ENCODE results near the gene ZCCHC2. TPM values are rescaled to one million over a fixed set of nuclear protein-coding genes. Genes with fewer than 3 reads are reported as not detected.
A peak's percentile ranks its signal among the peaks of the same experiment; 100 is the strongest.

Gene ZCCHC2
- total RNA-seq, 1 donor from 2014 or later = 18.0 TPM

DNA sequence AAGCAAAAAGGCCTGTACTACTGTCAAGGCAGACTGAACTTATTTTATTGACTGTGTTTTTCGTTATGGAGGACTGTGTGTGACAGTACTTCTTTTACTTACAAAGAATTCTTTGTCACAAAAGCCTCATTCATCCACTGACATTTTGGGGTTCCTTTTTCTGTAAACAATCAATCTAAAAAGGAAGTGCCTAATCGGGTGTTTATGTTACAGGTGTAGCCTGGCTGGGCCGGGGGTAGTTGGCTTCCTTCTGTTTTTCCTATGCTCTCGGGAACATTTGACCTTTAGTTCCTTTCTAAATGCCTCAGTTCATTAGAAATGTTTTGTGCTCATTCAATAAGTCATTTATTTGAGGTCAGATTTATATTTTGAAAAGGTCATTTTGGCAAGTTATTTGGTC, 8.3 kb downstream of the ZCCHC2 start:
- ATAC-seq = no peak

DNA sequence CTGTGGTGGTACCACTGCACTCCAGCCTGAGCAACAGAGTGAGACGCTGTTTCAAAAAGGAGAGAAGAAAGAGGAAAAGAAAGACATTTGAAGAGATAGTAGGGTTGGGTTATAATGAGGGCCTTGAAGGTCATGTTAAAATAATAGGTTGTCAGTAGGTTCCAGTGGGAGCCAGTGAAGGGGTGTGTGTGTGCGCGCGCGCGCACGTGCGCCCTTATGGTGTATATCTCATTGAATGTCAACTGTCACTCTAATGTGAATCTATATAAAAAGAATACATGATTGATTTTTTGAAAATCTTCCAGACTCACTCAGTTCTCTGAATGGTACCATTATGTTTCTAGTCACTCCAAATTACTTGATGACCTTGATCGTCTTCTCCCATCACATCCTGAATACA, 9.1 kb downstream of the ZCCHC2 start:
- ATAC-seq = no peak
- intact Hi-C loops (cut with micrococcal nuclease) = no loop called here
- DNase-seq = no peak

More for the DNA sequence above, 8.3 kb downstream of the ZCCHC2 start:
- intact Hi-C loops (cut with micrococcal nuclease) = no loop called here
- no peak for DNase-seq

DNA sequence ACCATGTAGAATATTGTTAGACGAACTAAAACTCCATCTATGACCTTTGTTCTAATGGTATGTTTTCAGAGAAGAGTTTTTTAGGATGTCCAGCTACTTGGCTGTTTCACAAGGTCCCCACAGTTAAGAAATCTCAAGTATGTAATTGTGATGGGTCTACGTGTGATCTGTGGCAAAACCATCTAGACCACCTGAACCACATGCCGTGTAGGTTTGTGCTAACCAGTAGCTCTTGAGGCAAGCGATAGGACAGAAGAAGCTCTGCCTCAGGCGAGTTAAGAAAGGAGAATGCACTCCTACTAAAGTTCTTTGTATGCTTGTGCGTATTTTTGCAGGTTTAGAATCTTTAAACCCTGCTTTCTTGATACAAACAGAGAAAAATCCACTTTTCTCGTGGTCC, 13.2 kb downstream of the ZCCHC2 start:
- intact Hi-C loops (cut with micrococcal nuclease) = no loop called here
- DNase-seq (no peak), ATAC-seq (no peak)

DNA sequence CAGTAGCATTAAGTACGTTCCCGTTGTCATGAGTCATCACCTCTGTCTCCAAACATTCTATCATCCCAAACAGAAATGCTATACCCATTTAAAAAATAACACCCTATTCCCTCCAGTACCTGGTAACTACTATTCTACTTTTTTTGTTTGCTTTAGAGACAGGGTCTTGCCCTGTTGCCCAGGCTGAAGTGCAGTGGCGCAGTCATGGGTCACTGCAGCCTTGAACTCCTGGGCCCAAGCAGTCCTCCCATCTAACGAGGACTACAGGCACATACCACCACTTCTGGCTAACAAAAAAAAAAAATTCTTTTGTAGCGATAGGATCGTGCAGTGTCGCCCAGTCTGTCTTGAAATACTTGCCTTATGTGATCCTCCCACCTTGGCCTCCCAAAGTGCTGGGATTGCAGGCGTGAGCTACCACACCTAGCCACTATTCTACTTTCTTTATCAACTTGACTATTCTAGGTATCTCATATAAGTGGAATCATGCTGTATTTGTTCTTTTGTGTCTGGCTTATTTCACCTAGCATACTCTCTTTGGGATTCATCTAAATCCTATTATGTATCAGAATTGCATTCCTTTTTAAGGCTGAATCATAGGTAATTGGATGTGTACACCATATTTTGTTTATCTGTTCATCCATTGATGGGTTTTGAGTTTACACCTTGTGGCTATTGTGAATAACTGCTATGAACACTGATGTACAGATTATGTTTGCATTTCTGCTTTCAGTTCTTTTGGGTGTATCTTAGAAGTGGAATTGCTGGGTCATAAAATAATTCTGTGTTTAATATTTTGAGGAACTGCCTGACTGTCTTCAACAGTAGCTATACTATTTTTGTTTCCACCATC, 14.4 kb downstream of the ZCCHC2 start:
- intact Hi-C loops (cut with micrococcal nuclease) = no loop called here
- no peak for ATAC-seq
- no peak for DNase-seq

DNA sequence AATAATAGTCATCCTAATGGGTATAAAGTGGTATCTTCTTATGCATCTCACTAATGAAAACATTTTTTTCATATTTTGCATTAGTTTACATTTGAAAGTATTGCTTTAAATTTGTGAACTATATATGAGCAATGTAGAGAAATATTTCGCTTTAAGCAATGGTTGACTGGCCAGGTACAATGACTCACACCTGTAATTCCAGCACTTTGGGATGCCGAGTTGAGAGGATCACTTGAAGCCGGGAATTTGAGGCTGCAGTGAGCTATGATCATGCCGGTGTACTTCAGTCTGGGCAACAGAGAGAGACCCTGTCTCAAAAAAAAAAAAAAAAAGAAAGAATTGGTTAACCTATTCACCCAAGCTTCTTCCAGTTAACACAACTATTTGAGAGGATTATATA, 15.1 kb downstream of the ZCCHC2 start:
- DNase-seq (no peak), ATAC-seq (no peak)
- intact Hi-C loops (cut with micrococcal nuclease) = no loop called here

DNA sequence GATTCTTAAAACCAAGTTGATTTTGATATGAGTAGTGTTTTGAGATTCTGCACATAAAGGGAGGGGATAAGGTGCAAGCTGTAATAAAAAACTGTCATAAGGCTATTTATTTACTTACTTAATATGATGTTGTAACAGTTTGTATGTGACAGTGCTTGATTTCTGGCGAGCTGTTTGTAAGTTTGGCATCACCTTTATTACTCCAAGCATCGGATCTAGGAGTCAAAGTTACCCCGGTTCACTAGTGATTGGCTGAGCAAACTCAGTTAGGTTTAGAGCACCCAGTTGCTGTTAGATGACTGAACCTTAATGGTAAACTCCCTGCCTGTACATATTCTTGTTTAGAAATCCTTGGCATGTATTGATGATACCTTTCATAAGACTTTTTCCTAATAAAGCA, 16.1 kb downstream of the ZCCHC2 start:
- no peak for DNase-seq
- no peak for ATAC-seq
- intact Hi-C loops (cut with micrococcal nuclease) = no loop called here

DNA sequence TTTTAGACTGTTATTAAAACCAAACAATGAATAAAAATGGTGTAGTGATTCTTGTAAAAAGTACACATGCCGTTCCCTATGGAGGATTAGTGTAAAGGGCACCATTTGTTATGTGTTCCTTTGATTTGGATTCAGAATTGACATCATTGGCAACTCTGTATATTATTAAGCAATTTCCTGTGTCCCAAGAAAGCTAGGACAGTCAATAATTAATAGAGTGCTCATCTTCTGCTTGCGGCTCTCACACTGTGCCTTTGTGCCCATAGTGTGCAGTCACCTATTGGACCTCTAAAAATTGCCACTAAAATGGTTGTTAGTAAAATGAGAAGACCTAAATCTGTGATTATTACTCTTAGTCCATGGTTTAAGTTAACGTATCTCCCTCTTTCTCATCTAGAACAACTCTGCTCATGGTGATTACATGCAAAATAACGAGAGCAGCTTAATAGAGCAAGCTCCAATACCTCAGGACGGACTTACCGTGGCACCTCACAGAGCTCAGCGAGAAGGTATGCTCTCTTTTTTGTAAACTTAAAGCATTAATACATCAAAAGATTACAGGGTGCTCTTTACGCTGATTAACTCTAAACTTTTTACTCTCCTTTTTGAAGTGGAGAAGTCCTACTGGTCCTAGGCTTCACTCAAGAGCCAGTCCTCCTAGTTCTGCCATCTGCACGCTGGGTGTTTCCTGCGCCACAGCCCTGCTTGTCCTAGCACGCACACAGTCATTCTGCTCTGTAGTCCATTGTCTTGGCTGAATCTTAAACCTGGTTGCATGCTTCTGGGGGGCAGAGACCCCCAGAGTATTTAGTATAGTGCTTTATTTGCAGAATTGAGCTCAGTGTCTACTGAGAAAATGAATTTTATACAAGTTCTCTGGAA, 16.7 kb downstream of the ZCCHC2 start:
- DNase-seq = no peak
- intact Hi-C loops (cut with micrococcal nuclease) = no loop called here
- ATAC-seq = no peak

DNA sequence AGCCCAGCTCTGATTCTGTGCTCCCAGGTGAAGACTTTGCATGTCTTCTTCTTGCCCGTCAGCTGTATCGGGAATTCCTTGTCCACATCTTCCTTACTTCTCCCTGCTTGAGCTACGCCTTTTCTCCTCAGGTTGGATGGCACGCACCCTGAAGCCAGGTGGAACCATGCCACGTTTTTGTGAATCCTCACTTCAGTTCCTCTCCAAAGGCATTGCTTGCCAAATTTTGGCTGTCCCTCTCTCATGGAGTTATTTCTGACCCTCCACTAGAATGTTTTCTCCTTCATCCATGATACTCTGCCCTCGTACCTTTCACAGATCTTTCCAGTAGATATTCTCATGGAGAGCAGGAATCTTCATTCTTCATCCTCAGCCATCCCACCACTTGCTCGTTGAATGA, 20.2 kb downstream of the ZCCHC2 start:
- intact Hi-C loops (cut with micrococcal nuclease) = no loop called here
- ATAC-seq (peak; percentile 55), DNase-seq (no peak)

DNA sequence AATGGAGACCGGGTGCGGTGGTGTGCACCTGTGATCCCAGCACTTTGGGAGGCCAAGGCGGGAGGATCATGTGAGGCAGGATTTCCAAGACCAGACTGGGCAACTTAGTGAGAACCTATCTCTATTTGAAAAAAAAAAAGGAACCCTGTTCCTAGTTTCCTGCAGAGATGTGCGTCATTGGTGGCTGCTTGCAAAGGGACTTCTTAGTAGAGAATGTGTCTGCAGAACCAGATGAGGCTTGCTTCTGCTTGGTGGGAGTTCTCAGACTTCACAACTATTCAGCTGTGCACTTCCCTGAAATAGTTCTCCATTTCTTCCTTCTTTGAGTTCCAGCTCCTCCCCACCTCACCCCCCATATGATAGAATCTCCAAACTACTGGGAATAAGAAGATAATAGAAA, 22.3 kb downstream of the ZCCHC2 start:
- intact Hi-C loops (cut with micrococcal nuclease) = no loop called here
- no peak for DNase-seq
- ATAC-seq = peak; percentile 41

DNA sequence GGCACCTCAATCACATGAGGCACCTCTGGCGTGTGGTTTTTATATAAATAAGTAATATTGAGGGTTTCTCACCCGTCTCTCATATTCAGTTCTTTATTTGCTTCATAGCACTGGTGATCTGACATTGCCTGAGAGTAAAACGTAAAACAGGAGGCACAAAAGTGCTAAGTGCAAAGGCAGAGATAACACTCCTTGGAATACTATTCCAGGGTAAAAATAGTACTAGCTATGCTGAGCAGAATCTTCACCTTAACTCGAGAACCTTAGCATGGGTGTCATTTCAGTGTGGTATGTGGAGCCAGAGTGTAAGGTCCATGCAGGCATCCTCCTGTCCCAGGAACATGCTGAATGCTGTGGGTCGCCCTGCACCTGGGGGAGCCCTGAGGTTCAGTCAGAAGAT, 26.9 kb downstream of the ZCCHC2 start:
- intact Hi-C loops (cut with micrococcal nuclease) = no loop called here
- ATAC-seq (peak; percentile 75), DNase-seq (no peak)

DNA sequence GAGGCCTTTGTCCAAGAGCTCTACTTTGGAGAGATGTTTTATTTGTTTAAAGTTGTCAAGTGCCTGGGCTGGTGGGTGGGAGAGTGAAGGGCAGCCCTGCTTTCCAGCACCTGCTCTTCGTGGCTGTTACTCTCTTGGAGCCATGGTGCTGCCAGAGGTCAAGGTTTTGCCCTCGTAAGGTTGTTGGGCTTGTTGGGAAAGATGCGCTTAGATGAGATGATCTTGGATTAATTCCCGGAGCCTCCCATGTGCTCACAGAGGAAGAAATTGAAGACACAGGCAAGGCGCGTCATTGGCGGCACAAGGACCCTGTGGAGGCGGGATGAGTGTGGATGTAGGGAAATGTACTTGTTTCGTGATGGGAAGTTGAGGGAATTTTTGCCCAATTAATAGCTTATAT, 27.9 kb downstream of the ZCCHC2 start:
- no peak for ATAC-seq
- intact Hi-C loops (cut with micrococcal nuclease) = no loop called here
- no peak for DNase-seq

DNA sequence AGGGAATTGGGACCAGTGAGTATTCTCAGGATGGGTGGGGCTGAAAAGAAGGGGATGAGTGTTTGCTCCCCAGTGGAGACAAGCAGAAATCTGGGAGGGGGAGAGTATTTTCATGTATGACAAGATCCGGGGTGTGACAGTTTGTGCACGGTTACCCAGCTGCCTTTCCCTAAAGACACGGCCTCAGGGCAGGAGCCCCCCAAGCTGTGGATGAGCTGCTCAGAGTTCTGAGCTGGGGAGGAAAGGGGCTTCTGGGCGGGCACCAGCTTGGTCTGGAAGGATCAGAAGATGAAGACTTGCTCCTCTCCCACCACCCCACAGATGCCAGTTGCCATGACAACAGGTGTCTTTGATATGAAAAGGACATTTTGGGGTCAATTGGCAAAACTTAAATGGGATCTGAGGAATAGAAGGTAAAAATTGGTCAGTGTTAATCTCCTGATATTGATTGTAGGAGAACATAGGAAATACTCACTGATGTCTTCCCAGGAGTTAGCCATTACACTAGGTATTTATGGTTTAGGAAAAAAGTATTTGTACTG, 29.2 kb downstream of the ZCCHC2 start:
- intact Hi-C loops (cut with micrococcal nuclease) = no loop called here
- DNase-seq (no peak), ATAC-seq (no peak)

DNA sequence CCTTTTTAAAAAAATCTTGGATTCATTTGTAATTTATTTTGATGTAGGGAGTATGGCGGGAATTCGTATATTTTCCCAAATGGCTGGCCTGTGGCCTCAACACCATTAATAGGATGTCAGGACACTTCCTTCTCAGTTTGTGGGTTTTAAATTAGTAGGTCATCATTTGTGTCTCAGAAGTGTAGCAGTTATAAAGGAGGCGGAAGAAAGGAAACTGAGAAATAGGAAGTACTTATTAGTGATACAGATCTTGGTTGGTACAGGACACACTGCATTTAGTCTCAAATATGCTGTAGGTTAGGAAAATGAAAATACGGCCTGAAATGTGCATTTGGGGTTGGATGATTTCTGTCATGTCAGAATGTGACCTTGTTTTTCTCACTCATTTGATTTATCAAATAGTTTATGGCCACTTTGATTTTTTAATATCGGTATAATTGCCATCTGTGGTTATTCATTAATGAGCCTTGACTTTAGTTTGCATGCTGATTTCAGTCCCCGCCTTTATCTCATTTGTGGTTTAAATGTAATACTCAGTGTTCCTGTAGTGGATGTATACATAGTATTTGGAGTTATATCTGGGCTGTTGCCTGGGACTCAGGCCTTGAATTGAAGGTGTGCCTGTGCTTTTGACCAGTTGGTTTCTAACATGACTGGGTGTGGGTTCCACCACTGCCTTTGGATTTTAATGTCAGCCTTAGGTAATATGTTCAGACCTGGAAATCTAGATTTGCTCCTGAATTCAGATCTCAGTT, 31.4 kb downstream of the ZCCHC2 start:
- no peak for DNase-seq
- intact Hi-C loops (cut with micrococcal nuclease) = no loop called here
- no peak for ATAC-seq

DNA sequence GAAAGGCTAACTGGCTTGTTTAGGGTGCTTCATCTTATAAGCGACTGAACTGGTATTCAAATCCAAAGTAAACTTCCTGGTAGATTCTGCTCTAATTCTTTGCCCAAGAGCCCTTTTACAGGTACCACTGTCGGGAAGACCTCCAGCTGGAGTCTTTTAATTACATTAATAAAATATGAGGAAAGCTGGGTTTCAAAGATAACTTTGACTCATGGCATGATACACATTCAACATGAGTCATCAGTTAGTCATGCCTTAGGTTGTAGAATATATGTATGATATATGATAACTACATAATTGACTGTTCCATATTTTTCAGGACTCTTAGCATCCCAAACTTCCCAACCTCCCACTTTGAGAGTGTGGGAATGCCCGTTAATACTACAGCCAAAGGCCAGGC, 32.3 kb downstream of the ZCCHC2 start:
- DNase-seq (no peak), ATAC-seq (no peak)
- intact Hi-C loops (cut with micrococcal nuclease) = no loop called here

DNA sequence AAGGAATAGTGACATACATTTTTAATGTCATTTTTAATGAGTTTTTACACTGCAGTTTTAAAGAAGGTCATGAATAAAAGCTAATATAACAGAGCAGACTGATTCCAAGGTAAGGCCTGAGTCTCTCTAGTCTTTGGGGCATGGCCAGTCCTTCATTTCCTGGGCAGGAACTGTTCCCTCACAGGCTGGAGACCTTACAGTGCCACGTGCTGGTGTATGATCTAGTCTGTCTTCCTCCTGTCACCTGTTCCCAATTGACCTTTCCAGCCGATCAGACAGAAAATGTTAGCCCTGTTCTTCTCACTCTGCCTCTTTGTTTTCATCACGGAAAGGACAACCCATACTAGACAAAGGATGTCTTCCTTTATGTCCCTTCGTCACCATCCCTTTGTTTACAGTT, 33.6 kb downstream of the ZCCHC2 start:
- ATAC-seq (no peak), DNase-seq (no peak)
- intact Hi-C loops (cut with micrococcal nuclease) = no loop called here

DNA sequence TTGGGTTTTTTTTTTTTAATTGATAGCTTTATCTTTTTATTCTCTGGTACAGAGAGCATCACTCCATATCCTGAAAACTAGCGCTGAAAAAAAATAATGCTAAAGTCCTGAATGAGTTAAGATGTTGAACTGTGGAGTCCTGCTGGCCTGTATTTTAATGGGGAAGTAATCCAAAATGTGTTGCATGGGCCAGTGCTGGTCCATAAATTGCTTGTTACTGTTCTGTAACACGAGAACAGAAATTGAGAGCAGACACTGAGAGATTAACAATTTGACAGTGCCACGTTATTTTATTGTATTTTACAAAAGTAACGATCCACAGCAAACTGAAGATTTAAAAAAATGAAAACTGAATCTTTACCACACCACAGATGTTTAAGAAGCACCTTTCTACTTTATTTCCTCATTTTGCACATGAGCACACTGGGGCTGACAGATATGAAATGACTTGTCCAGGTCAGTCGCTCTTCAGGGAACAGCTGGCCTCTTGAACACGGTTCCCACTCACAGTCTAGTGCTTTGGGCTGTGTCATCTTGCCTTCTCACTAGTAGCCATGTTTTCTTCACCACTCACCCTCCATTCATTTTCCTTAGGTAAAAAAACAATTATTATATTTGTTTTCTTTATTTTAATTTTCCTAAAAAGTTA, 35.3 kb downstream of the ZCCHC2 start:
- DNase-seq (no peak), ATAC-seq (no peak)
- intact Hi-C loops (cut with micrococcal nuclease) = no loop called here

DNA sequence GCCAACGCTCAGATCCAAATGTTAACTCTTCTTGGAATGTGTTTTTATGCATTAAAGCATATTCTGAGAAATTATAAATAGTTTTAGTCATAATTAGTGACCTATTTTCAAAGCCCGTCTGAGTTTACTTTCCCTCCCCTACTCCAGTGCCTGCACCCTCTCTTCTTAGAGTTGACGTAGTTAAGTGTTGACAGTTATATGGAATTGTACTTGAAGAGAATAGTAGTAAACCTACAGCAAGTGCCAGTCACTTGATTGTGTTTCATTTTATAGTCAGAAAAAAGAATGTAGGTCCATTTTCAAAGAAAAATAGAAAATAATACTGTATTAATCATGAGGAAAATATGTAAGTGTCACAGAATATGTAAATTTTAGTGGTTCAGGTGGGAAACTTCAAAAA, 41.2 kb downstream of the ZCCHC2 start:
- DNase-seq (no peak), ATAC-seq (no peak)
- intact Hi-C loops (cut with micrococcal nuclease) = no loop called here

DNA sequence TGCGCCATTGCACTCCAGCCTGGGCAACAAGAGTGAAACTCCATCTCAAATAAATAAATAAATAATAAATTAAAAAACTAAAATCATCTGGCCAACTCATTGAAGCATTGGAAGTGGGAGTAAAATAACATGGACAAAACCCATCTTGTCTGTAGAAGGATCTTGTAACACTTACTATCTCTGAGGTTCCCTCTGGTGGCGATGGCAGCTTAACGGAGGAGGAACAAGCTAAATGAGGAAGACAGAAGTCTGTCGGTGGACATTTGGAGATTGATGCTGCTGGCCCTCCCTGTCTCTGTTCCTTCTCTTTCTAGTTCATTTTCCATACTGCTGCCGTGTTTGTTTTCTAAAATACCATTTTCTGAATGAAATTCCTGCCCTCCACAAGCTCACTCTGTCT, 43.4 kb downstream of the ZCCHC2 start:
- peak; percentile 40 for ATAC-seq
- intact Hi-C loops (cut with micrococcal nuclease) = no loop called here
- DNase-seq = peak; percentile 42

DNA sequence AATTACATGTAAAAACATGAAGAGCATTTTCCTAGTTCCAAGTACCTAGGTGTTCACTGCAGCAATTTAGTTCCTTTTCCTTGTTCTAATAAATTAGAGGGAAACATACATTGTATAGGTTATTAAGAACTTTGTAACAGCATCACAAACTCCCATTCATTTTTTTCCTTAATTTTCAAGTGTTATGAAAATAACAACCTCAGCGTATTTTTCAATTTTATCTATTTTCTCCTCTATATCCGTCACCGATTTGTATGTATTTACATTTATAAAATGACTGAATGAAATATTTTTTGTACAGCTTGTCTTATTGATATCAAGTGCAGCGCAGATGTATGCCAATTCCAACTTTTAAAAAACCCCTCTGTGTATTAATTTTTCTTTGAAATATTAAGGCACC, 44.0 kb downstream of the ZCCHC2 start:
- DNase-seq (no peak), ATAC-seq (no peak)
- intact Hi-C loops (cut with micrococcal nuclease) = no loop called here

Data from left ventricle myocardium superior (tissue), 1 donor.